ENCODE measurements around the gene TUSC2. TPM values are rescaled to one million over a fixed set of nuclear protein-coding genes. Genes with fewer than 3 reads are reported as not detected.
"Not testable (repeated sequence)": the region's sequence is repeated elsewhere in the genome, so short reads cannot be mapped to it uniquely, and the experiment has no call there.

The TUSC2 gene
- total RNA-seq, 3 donors from 2014 or later = 40.8 to 48.7 (median 48.5) TPM

GRCh38 chr3:50320853-50321335 lies 7.1 kb downstream of the TUSC2 start:
- ATAC-seq = peak; percentile 60 to 67
- Mint-ChIP-seq H3K36me3 (ENCODE audit: insufficient read depth) (peaks cover 3% of the 10 kb centered on the region), H3K4me1 (ENCODE audit: low read depth) (peaks cover 41% of the 10 kb centered on the region), H3K9me3 (no peaks in the 10 kb centered on the region), H3K4me3 (peak overlapping the region; percentile 89), H3K27me3 (ENCODE audit: low read depth) (no peaks in the 10 kb centered on the region)
- DNase-seq = peak; percentile 55

DNA sequence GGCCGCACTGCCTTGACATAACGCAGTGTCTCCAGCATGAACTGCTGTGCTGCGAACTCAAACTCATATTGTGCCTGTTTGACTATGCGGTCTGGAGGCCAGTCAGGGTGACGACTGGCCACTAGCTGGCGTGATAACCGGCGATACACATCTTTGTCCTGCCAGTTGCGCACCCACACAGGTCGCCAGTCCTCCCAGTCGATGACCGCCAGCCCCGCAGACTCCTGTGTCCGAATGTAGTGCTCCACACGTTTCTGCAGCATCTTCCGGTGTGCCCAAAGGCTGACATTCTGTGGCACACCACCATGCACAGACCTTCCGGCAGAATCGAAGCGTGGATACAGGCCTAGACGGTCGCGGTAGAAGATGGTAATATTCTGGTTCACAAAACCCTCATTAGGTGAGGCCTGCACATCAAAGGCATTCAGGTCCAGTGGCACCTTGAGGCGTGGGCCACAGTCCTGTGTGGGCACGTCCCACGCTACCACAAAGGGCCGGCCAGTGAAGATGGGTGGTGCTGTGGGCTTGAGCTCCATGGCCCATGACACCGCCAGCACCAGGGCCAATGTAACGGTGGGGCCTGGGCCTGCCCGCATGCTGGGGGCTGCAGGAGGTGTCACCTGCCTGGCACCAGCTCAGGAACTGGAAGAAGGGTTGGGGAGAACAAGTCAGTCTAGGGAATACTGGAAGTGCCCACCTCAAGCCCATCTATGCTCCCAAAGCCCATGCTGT lies 8.0 kb downstream of the TUSC2 start:
- Mint-ChIP-seq H3K4me1 (ENCODE audit: low read depth) (peaks cover 43% of the 10 kb centered on the region), H3K4me3 (peak overlapping the region; percentile 89), H3K36me3 (ENCODE audit: insufficient read depth) (no peaks in the 10 kb centered on the region), H3K27me3 (ENCODE audit: low read depth) (no peaks in the 10 kb centered on the region), H3K9me3 (no peaks in the 10 kb centered on the region)
- DNase-seq = no peak
- no peak for ATAC-seq

DNA sequence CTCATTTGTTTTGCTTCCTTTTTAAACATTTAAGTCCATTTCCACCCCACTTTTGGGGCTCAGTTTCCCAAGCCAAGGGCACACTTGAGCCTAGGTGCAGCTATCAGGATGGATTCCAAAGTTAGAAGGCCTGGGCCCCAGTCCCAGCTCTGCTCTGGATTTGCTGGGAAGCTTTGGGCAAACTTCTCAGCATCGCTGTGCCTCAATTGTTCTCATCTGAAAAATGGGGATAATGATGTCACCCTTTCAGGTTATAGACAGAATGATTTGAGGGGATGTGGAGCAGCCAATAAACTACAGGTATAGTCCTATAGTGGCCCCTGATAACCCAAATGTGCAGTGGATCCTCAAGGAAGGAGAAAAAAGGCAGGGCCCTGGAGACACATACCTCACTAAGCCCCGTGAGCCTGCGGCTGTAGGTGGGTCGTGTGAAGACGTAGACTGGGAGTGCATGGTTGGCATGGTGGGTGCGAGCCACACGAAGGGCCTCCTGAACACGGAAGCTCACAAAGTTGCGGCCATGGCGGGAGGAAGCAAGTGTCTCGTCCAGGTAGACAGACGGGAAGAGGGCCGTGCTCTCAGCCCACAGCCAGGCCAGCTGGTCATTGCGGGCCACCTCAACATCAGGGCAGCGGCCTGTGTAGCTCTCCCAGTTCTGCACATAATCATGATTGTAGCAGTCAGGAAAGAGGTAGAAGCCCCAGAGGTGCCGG lies 8.7 kb downstream of the TUSC2 start:
- DNase-seq = no peak
- Mint-ChIP-seq H3K9me3 (no peaks in the 10 kb centered on the region), H3K27me3 (ENCODE audit: low read depth) (no peaks in the 10 kb centered on the region), H3K36me3 (ENCODE audit: insufficient read depth) (no peaks in the 10 kb centered on the region), H3K4me3 (peak overlapping the region; percentile 89), H3K4me1 (ENCODE audit: low read depth) (peaks cover 37% of the 10 kb centered on the region)
- ATAC-seq = no peak

GRCh38 chr3:50318615-50319014 lies 9.4 kb downstream of the TUSC2 start:
- H3K4me3 Mint-ChIP-seq = no peak overlapping the region
- DNase-seq (no peak), ATAC-seq (no peak)
- H3K9me3 Mint-ChIP-seq = no peaks in the 10 kb centered on the region
- peaks cover 1% of the 10 kb centered on the region for H3K36me3 Mint-ChIP-seq (ENCODE audit: insufficient read depth)
- no peaks in the 10 kb centered on the region for H3K27me3 Mint-ChIP-seq (ENCODE audit: low read depth)
- H3K4me1 Mint-ChIP-seq (ENCODE audit: low read depth) = peaks cover 37% of the 10 kb centered on the region

DNA sequence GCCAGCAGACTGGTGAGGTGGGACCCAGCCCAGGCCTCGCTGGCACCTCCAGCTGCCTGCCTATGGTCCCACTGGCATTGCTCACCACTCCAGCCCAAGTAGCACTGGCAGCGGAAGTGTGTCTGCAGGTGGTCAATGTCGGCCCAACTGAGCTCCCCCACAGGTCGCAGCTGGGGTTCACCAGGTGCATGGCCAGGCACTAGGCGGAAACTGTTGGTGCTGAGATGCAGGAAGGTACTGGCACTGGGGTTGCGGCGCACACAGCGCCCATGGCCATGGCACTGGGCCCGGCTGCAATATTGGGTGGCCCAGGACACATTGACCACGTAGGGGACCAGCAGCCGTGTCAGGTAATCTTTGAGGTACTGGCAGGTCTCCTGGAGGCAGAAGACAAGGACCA lies 9.9 kb downstream of the TUSC2 start:
- DNase-seq = no peak
- Mint-ChIP-seq H3K4me3 (no peak overlapping the region), H3K4me1 (ENCODE audit: low read depth) (peaks cover 37% of the 10 kb centered on the region), H3K27me3 (ENCODE audit: low read depth) (no peaks in the 10 kb centered on the region), H3K36me3 (ENCODE audit: insufficient read depth) (peaks cover 1% of the 10 kb centered on the region), H3K9me3 (no peaks in the 10 kb centered on the region)
- no peak for ATAC-seq

DNA sequence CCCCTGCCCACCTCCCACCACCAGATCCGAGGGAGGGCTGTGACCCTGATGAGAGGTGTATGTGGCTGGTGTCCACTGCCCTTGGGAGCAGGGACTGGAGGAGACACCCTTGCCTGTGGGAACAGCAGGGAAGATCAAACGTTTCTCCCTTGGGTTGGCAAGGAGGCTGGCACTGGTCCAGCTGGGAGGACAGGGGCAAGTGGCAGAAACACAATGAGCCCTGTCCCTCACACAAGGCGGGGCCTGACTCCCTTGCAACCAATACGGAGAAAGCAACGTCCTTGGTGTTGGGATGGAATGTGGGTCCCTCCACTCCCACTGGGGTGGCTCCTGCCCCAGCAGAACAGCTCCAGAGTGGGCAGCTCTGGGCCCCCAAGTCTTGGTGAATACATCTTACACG lies 10.7 kb downstream of the TUSC2 start:
- H3K4me1 Mint-ChIP-seq (ENCODE audit: low read depth) = peaks cover 37% of the 10 kb centered on the region
- no peaks in the 10 kb centered on the region for H3K9me3 Mint-ChIP-seq
- H3K27me3 Mint-ChIP-seq (ENCODE audit: low read depth) = no peaks in the 10 kb centered on the region
- no peak for ATAC-seq
- H3K36me3 Mint-ChIP-seq (ENCODE audit: insufficient read depth) = peaks cover 1% of the 10 kb centered on the region
- no peak for DNase-seq
- H3K4me3 Mint-ChIP-seq = no peak overlapping the region

DNA sequence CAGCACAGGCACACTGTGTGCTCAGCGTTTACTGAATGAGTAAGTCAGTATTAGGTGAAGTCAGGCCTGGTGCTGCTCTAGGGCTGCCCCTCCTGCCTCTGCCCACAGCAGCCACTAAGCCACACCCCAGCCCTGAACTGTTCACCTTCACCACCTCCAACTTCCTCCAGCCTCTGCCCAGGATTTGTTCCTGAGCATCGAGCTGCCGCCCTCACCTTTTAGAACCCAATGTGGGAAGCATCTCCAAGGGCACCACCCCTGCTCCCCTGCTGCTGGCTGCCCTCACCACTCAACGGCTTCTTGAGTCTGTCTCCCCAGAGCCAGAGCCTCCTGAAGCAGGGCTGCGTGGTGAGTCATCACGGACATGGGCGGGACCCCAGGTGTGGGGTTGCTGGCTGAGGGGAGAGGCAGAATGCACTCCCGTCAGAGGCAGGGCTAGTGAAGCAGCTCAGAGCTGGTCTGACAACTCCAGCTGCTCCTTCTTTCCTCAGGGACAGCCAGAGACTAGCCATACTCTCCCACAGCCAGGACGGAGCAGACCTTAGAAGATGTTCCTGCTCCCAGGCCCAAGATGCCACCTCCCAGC lies 11.3 kb downstream of the TUSC2 start:
- peak overlapping the region; percentile 28 for H3K4me3 Mint-ChIP-seq
- ATAC-seq (peak; percentile 13 to 27), DNase-seq (peak; percentile 70)
- H3K27me3 Mint-ChIP-seq (ENCODE audit: low read depth) = no peaks in the 10 kb centered on the region
- peaks cover 37% of the 10 kb centered on the region for H3K4me1 Mint-ChIP-seq (ENCODE audit: low read depth)
- H3K36me3 Mint-ChIP-seq (ENCODE audit: insufficient read depth) = peaks cover 1% of the 10 kb centered on the region
- no peaks in the 10 kb centered on the region for H3K9me3 Mint-ChIP-seq

DNA sequence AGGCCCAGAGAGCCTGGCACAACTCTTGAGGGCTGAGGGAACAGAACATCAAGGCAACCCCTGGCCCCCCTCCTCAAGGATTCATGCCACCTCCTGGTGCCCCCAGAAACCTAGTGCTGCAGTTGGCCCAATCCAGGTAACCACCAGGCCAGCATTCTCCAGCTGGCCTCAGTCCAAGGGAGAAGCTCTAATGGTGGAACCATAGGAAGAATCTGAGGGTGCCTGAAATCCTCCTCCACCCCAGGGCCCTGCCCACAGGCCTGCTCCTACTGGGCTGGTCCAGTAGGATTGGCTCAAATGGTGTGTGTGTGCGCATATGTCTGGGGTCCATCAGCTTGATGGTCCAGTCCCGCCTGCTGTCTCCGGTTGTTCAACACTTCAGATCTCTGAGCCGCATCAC lies 13.2 kb downstream of the TUSC2 start:
- H3K4me1 Mint-ChIP-seq (ENCODE audit: low read depth) = peaks cover 28% of the 10 kb centered on the region
- DNase-seq (no peak), ATAC-seq (no peak)
- peaks cover 1% of the 10 kb centered on the region for H3K36me3 Mint-ChIP-seq (ENCODE audit: insufficient read depth)
- no peaks in the 10 kb centered on the region for H3K9me3 Mint-ChIP-seq
- no peaks in the 10 kb centered on the region for H3K27me3 Mint-ChIP-seq (ENCODE audit: low read depth)
- H3K4me3 Mint-ChIP-seq = no peak overlapping the region

- no peaks in the 10 kb centered on the region for H3K9me3 Mint-ChIP-seq
- no peak overlapping the region for H3K4me3 Mint-ChIP-seq
- peaks cover 24% of the 10 kb centered on the region for H3K4me1 Mint-ChIP-seq (ENCODE audit: low read depth)
- peaks cover 1% of the 10 kb centered on the region for H3K36me3 Mint-ChIP-seq (ENCODE audit: insufficient read depth)
- no peak for ATAC-seq
- H3K27me3 Mint-ChIP-seq (ENCODE audit: low read depth) = no peaks in the 10 kb centered on the region
- no peak for DNase-seq
These were observed 13.7 kb downstream of the TUSC2 start for GRCh38 chr3:50314342-50314741.

DNA sequence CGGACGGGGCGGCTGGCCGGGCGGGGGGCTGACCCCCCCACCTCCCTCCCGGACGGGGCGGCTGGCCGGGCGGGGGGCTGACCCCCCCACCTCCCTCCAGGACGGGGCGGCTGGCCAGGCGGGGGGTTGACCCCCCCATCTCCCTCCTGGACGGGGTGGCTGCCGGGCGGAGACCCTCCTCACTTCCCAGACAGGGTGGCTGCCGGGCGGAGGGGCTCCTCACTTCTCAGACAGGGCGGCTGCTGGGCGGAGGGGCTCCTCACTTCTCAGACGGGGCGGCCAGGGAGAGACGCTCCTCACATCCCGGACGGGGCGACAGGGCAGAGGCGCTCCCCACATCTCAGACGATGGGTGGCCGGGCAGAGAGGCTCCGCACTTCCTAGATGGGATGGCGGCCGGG lies 16.0 kb downstream of the TUSC2 start:
- not testable (repeated sequence) for ATAC-seq; H3K4me3 Mint-ChIP-seq; H3K9me3 Mint-ChIP-seq; H3K36me3 Mint-ChIP-seq (ENCODE audit: insufficient read depth); H3K27me3 Mint-ChIP-seq (ENCODE audit: low read depth); DNase-seq
- H3K4me1 Mint-ChIP-seq (ENCODE audit: low read depth) = peaks cover 12% of the 10 kb centered on the region

GRCh38 chr3:50304601-50305000 lies 23.4 kb downstream of the TUSC2 start:
- no peaks in the 10 kb centered on the region for H3K9me3 Mint-ChIP-seq
- H3K27me3 Mint-ChIP-seq (ENCODE audit: low read depth) = no peaks in the 10 kb centered on the region
- H3K4me3 Mint-ChIP-seq = no peak overlapping the region
- no peak for DNase-seq
- peaks cover 18% of the 10 kb centered on the region for H3K4me1 Mint-ChIP-seq (ENCODE audit: low read depth)
- no peaks in the 10 kb centered on the region for H3K36me3 Mint-ChIP-seq (ENCODE audit: insufficient read depth)
- peak; percentile 67 to 69 for ATAC-seq

GRCh38 chr3:50303013-50303815 lies 24.8 kb downstream of the TUSC2 start, which contains the start of gene HYAL1:
TSS of gene HYAL1 (minus strand) at chr3:50303574. CDS start at chr3:50302956, 618 bp downstream.
- Mint-ChIP-seq H3K4me1 (ENCODE audit: low read depth) (peaks cover 22% of the 10 kb centered on the region), H3K4me3 (no peak within 1 kb of the TSS), H3K9me3 (no peaks in the 10 kb centered on the region), H3K27me3 (ENCODE audit: low read depth) (no peaks in the 10 kb centered on the region), H3K36me3 (ENCODE audit: insufficient read depth) (no peaks in the 10 kb centered on the region)
- ATAC-seq = no peak
- DNase-seq = no peak

GRCh38 chr3:50302095-50303012 lies 25.7 kb downstream of the TUSC2 start:
- ATAC-seq (no peak), DNase-seq (no peak)
- no peaks in the 10 kb centered on the region for H3K9me3 Mint-ChIP-seq
- no peak overlapping the region for H3K4me3 Mint-ChIP-seq
- H3K36me3 Mint-ChIP-seq (ENCODE audit: insufficient read depth) = no peaks in the 10 kb centered on the region
- peaks cover 26% of the 10 kb centered on the region for H3K4me1 Mint-ChIP-seq (ENCODE audit: low read depth)
- no peaks in the 10 kb centered on the region for H3K27me3 Mint-ChIP-seq (ENCODE audit: low read depth)
